ENCODE measurements around the gene IQUB. TPM values are rescaled to one million over a fixed set of nuclear protein-coding genes. Genes with fewer than 3 reads are reported as not detected.

The IQUB gene
- total RNA-seq, 1 experiment from 2014 or later, result 0.98 TPM

GRCh38 chr7:123573341-123573740 lies 38.9 kb upstream of the IQUB start:
- Histone ChIP-seq H3K4me3 (no peak overlapping the region), H3K4me1 (replicated peaks; ENCODE audit: insufficient read depth) (no peaks in the 10 kb centered on the region; the same call in 1 of the 2 replicates), H3K27ac (no peak overlapping the region), H3K4me2 (no peak overlapping the region), H4K20me1 (ENCODE audit: insufficient read depth) (no peaks in the 10 kb centered on the region), H3F3A (ENCODE audit: insufficient read depth, low read depth) (no peaks in the 10 kb centered on the region), H3K9me2 (ENCODE audit: insufficient read depth) (no peaks in the 10 kb centered on the region), H2AFZ (no peak overlapping the region), H3K27me3 (ENCODE audit: insufficient read depth, low read depth) (no peaks in the 10 kb centered on the region), H3K36me3 (ENCODE audit: low read depth) (no peaks in the 10 kb centered on the region), H3K9me3 (ENCODE audit: insufficient read depth, low read depth) (no peaks in the 10 kb centered on the region), H3K79me2 (ENCODE audit: low read depth) (no peaks in the 10 kb centered on the region)
- no TSS peak for BruUV-seq (replicated peaks)
- no peak for DNase-seq
- intact Hi-C loops (cut with micrococcal nuclease; ENCODE audit: unreplicated experiment), result loop anchor here (10.0 kb wide), 1 partner anchor 221 kb away; no protein-coding TSS in a partner anchor
- ChIA-PET POLR2A (ENCODE audit: unreplicated experiment) (interaction anchor here (0.7 kb wide), 1 partner anchor 137 kb away, joined by 19 read pairs; no protein-coding TSS in a partner anchor), CTCF (no interaction called here)
- TF ChIP-seq CTCF (conservative IDR thresholded peaks at IDR 0.05) (no peak), EZH2 (IDR thresholded peaks at IDR 0.05; ENCODE audit: low read depth) (no peak)

DNA sequence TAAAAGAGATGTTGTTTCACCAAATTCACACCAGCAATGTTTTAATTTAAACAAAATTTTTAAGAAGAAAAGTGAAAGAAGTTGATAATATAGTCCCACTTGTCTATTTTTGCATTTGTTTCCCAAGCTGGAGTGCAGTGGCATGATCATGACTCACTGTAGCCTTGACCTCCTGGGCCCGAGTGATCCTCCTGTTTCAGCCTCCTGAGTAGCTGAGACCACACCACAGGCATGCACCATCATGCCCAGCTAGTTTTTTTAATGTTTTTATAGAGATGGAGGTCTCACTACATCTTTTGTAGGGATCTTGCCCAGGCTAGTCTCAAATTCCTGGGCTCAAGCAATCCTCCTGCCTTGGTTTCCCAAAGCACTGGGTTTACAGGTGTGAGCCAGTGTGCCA lies 37.3 kb upstream of the IQUB start:
- DNase-seq, result no peak
- Histone ChIP-seq H2AFZ (no peak overlapping the region), H3K4me2 (no peak overlapping the region), H4K20me1 (ENCODE audit: insufficient read depth) (no peaks in the 10 kb centered on the region), H3K36me3 (ENCODE audit: low read depth) (no peaks in the 10 kb centered on the region), H3K4me1 (replicated peaks; ENCODE audit: insufficient read depth) (no peaks in the 10 kb centered on the region; the same call in 1 of the 2 replicates), H3K27me3 (ENCODE audit: insufficient read depth, low read depth) (no peaks in the 10 kb centered on the region), H3K79me2 (ENCODE audit: low read depth) (no peaks in the 10 kb centered on the region), H3K9me3 (ENCODE audit: insufficient read depth, low read depth) (no peaks in the 10 kb centered on the region), H3K27ac (no peak overlapping the region), H3F3A (ENCODE audit: insufficient read depth, low read depth) (no peaks in the 10 kb centered on the region), H3K9me2 (ENCODE audit: insufficient read depth) (no peaks in the 10 kb centered on the region), H3K4me3 (no peak overlapping the region)
- BruUV-seq (replicated peaks), result no TSS peak
- TF ChIP-seq EZH2 (IDR thresholded peaks at IDR 0.05; ENCODE audit: low read depth) (no peak), CTCF (conservative IDR thresholded peaks at IDR 0.05) (no peak)
- ChIA-PET CTCF (no interaction called here), POLR2A (ENCODE audit: unreplicated experiment) (no interaction called here)
- intact Hi-C loops (cut with micrococcal nuclease; ENCODE audit: unreplicated experiment), result loop anchor here (10.0 kb wide), 1 partner anchor 223 kb away; no protein-coding TSS in a partner anchor

- H2AFZ ChIP-seq, result no peak overlapping the region
- no TSS peak for BruUV-seq (replicated peaks)
- no peaks in the 10 kb centered on the region for H4K20me1 ChIP-seq (ENCODE audit: insufficient read depth)
- no peaks in the 10 kb centered on the region for H3K79me2 ChIP-seq (ENCODE audit: low read depth)
- no peak for TF ChIP-seq CTCF (conservative IDR thresholded peaks at IDR 0.05)
- TF ChIP-seq EZH2 (IDR thresholded peaks at IDR 0.05; ENCODE audit: low read depth), result no peak
- no peaks in the 10 kb centered on the region for H3K9me3 ChIP-seq (ENCODE audit: insufficient read depth, low read depth)
- H3K4me2 ChIP-seq, result no peak overlapping the region
- intact Hi-C loops (cut with micrococcal nuclease; ENCODE audit: unreplicated experiment), result loop anchor here (10.0 kb wide), 1 partner anchor 224 kb away; no protein-coding TSS in a partner anchor
- no peaks in the 10 kb centered on the region for H3K9me2 ChIP-seq (ENCODE audit: insufficient read depth)
- DNase-seq, result no peak
- no peaks in the 10 kb centered on the region for H3F3A ChIP-seq (ENCODE audit: insufficient read depth, low read depth)
- ChIA-PET POLR2A (ENCODE audit: unreplicated experiment) (no interaction called here), CTCF (no interaction called here)
- no peak overlapping the region for H3K27ac ChIP-seq
- no peaks in the 10 kb centered on the region; the same call in 1 of the 2 replicates for H3K4me1 ChIP-seq (replicated peaks; ENCODE audit: insufficient read depth)
- no peaks in the 10 kb centered on the region for H3K27me3 ChIP-seq (ENCODE audit: insufficient read depth, low read depth)
- no peak overlapping the region for H3K4me3 ChIP-seq
- H3K36me3 ChIP-seq (ENCODE audit: low read depth), result no peaks in the 10 kb centered on the region
These were observed 36.8 kb upstream of the IQUB start for GRCh38 chr7:123571187-123571586.
